Liver (tissue), 9 donors: ENCODE data around the gene CYTL1. TPM values are rescaled to one million over a fixed set of nuclear protein-coding genes. Genes with fewer than 3 reads are reported as not detected.

Experiments used
- DNase-seq: peaks from one replicate; pipeline ENCODE4 v3.0.0-alpha.2; 2017; ENCODE audit warnings: low spot score
- H3K27ac ChIP-seq, 2 donors: one replicate each; pipeline ENCODE4 v1.7.0; 2013; ENCODE audit warnings: inconsistent platforms in 2 of 2, low read length in 2 of 2, control low read depth in 1 of 2, low read depth in 1 of 2, mild to moderate bottlenecking in 1 of 2
- H3K27me3 ChIP-seq, 4 donors: one replicate each; pipeline versions ENCODE4 v1.6.1 to v1.7.0; 2013; ENCODE audit warnings: low read length in 3 of 4, inconsistent platforms in 1 of 4, mild to moderate bottlenecking in 1 of 4, moderate library complexity in 1 of 4; ENCODE audit not compliant: control insufficient read depth in 4 of 4, insufficient read depth in 4 of 4
- H3K36me3 ChIP-seq, 4 donors: one replicate each; pipeline versions ENCODE4 v1.6.1 to v1.7.0; 2013; ENCODE audit warnings: low read length in 3 of 4, mild to moderate bottlenecking in 3 of 4, low read depth in 1 of 4, moderate library complexity in 1 of 4; ENCODE audit not compliant: control insufficient read depth in 4 of 4, insufficient read depth in 3 of 4
- H3K4me1 ChIP-seq, 4 donors: one replicate each; pipeline versions ENCODE4 v1.6.1 to v1.7.0; 2013; ENCODE audit warnings: low read length in 3 of 4, mild to moderate bottlenecking in 3 of 4, moderate library complexity in 1 of 4; ENCODE audit not compliant: control insufficient read depth in 4 of 4, insufficient read depth in 4 of 4
- H3K4me3 ChIP-seq, 3 donors: one replicate each; pipeline versions ENCODE4 v1.6.1 to v1.7.0; 2013; ENCODE audit warnings: low read length in 3 of 3, control low read depth in 1 of 3, low read depth in 1 of 3, mild to moderate bottlenecking in 1 of 3
- H3K9ac ChIP-seq, 2 donors: one replicate each; pipeline ENCODE4 v1.7.0; 2013; ENCODE audit warnings: low read length in 2 of 2, mild to moderate bottlenecking in 2 of 2, moderate library complexity in 2 of 2, control low read depth in 1 of 2, low read depth in 1 of 2
- H3K9me3 ChIP-seq, 4 donors: one replicate each; pipeline versions ENCODE4 v1.6.1 to v1.7.0; 2013; ENCODE audit warnings: low read length in 3 of 4; ENCODE audit not compliant: control insufficient read depth in 4 of 4
- EGR1 ChIP-seq, 2 donors: IDR thresholded peaks; 2 replicates each; pipeline ENCODE4 v1.6.1; 2016 to 2018; ENCODE audit warnings: antibody characterized with exemption in 2 of 2, low read depth in 2 of 2
- FOXA1 ChIP-seq: IDR thresholded peaks from 2 replicates; pipeline ENCODE4 v1.6.1; 2016; ENCODE audit warnings: antibody characterized with exemption
- FOXA2 ChIP-seq: IDR thresholded peaks from 2 replicates; pipeline ENCODE4 v1.6.1; 2016; ENCODE audit warnings: antibody characterized with exemption
- GABPA ChIP-seq, 2 donors: IDR thresholded peaks in 1 of 2; conservative IDR thresholded peaks in 1 of 2; 2 replicates each; pipeline ENCODE4 v1.6.1; 2016; ENCODE audit warnings: antibody characterized with exemption in 2 of 2, mild to moderate bottlenecking in 1 of 2, moderate library complexity in 1 of 2
- HNF4A ChIP-seq, 2 donors: conservative IDR thresholded peaks; 2 replicates each; pipeline ENCODE4 v1.6.1; 2016; ENCODE audit warnings: antibody characterized with exemption in 2 of 2, mild to moderate bottlenecking in 2 of 2
- HNF4G ChIP-seq: IDR thresholded peaks from 2 replicates; pipeline ENCODE4 v1.6.1; 2016; ENCODE audit warnings: antibody characterized with exemption
- JUND ChIP-seq, 2 donors: IDR thresholded peaks; 2 replicates each; pipeline ENCODE4 v1.6.1; 2016; ENCODE audit warnings: antibody characterized with exemption in 2 of 2
- NR2F2 ChIP-seq: IDR thresholded peaks from 2 replicates; pipeline ENCODE4 v1.6.1; 2016; ENCODE audit warnings: antibody characterized with exemption
- RAD21 ChIP-seq, 2 donors: IDR thresholded peaks; 2 replicates each; pipeline ENCODE4 v1.6.1; 2016; ENCODE audit warnings: antibody characterized with exemption in 2 of 2, mild to moderate bottlenecking in 2 of 2
- RXRA ChIP-seq, 2 donors: IDR thresholded peaks; 2 replicates each; pipeline ENCODE4 v1.6.1; 2017 to 2018; ENCODE audit warnings: antibody characterized with exemption in 2 of 2, mild to moderate bottlenecking in 1 of 2
- SP1 ChIP-seq: IDR thresholded peaks from 2 replicates; pipeline ENCODE4 v1.6.1; 2018; ENCODE audit warnings: antibody characterized with exemption, mild to moderate bottlenecking
- TAF1 ChIP-seq: conservative IDR thresholded peaks from 2 replicates; pipeline ENCODE4 v1.6.1; 2016; ENCODE audit warnings: antibody characterized with exemption, mild to moderate bottlenecking
- YY1 ChIP-seq: IDR thresholded peaks from 2 replicates; pipeline ENCODE4 v1.6.1; 2016; ENCODE audit warnings: antibody characterized with exemption, mild to moderate bottlenecking
- polyA plus RNA-seq, 2 donors: library from polyadenylated mRNA; stranded (reverse) in 1 of 2; unstranded in 1 of 2; fragments of 200-250 nt in 1 of 2; fragments of >200 nt in 1 of 2; fragmentation: Nextera tagmentation in 1 of 2; extraction: Ambion mirVana in 1 of 2; gene quantifications; one replicate each; pipeline versions ENCODE4 v1.2.1 to v1.2.3, GENCODE V29; 2013 to 2015
- total RNA-seq, 2 donors: library from RNA; depleted of rRNA; stranded (reverse); fragments of >200 nt; gene quantifications; one replicate each; pipeline ENCODE4 v1.2.3, GENCODE V29; 2014
- TF ChIP-seq, protein P1 (sequence below): IDR thresholded peaks from 2 replicates; pipeline ENCODE4 v1.6.1; 2016; ENCODE audit warnings: antibody characterized with exemption
- TF ChIP-seq, protein P2 (sequence below): IDR thresholded peaks from 2 replicates; pipeline ENCODE4 v1.6.1; 2016; ENCODE audit warnings: antibody characterized with exemption
- TF ChIP-seq, protein P3 (sequence below): IDR thresholded peaks from 2 replicates; pipeline ENCODE4 v1.6.1; 2016; ENCODE audit warnings: antibody characterized with exemption
- TF ChIP-seq, protein P4 (sequence below): IDR thresholded peaks from 2 replicates; pipeline ENCODE4 v1.6.1; 2016; ENCODE audit warnings: antibody characterized with exemption, mild to moderate bottlenecking
- TF ChIP-seq, protein P5 (sequence below): fragments of 150-350 bp; IDR thresholded peaks from 2 replicates; pipeline ENCODE4 v1.5.1; 2017; ENCODE audit warnings: improper control_type of control experiment, low read depth, low read length; ENCODE audit not compliant: missing input control
- donor health status: healthy.
- donor health status: healthy.
- donor health status: healthy.
- donor health status: healthy.
- donor health status: healthy.

The CYTL1 gene
- total and polyA plus RNA-seq, 4 donors = 0.13 to 4.6 TPM; not detected in 2

DNA sequence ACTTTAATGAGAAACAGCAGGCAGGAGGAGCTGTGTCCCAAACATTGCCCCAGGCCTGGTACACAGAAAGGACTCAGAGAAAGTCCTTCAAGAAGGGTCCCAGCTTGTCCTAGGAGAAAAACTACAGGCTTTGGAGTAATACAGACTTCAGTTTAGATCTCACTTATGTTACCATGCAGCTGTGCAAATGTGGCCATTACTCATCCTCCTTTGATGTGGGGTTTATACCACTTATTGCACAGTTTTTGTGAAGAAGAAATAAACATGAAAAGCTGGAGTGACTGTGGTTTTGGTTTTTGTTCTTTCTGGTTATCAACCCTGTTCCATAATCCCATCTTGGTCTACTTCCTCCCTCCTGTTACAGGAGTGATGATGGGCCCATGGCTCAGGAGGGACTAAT lies 8.1 kb upstream of the CYTL1 start:
- H3K4me1 ChIP-seq = no peaks in the 10 kb centered on the region
- no peak for DNase-seq
- H3K4me3 ChIP-seq = no peak overlapping the region
- no peaks in the 10 kb centered on the region for H3K36me3 ChIP-seq
- peaks cover 0 to 4% (median 0%) of the 10 kb centered on the region in 4 donors for H3K27me3 ChIP-seq
- no peak overlapping the region for H3K27ac ChIP-seq
- H3K9ac ChIP-seq = no peak overlapping the region
- TF ChIP-seq SP1 = no peak
- TF ChIP-seq NR2F2 = no peak
- TF ChIP-seq JUND (IDR thresholded peaks at IDR 0.05) = no peak
- no peak for TF ChIP-seq HNF4G
- no peak for TF ChIP-seq RAD21 (IDR thresholded peaks at IDR 0.05)
- TF ChIP-seq, protein P1, sequence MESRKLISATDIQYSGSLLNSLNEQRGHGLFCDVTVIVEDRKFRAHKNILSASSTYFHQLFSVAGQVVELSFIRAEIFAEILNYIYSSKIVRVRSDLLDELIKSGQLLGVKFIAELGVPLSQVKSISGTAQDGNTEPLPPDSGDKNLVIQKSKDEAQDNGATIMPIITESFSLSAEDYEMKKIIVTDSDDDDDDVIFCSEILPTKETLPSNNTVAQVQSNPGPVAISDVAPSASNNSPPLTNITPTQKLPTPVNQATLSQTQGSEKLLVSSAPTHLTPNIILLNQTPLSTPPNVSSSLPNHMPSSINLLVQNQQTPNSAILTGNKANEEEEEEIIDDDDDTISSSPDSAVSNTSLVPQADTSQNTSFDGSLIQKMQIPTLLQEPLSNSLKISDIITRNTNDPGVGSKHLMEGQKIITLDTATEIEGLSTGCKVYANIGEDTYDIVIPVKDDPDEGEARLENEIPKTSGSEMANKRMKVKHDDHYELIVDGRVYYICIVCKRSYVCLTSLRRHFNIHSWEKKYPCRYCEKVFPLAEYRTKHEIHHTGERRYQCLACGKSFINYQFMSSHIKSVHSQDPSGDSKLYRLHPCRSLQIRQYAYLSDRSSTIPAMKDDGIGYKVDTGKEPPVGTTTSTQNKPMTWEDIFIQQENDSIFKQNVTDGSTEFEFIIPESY = no peak
- TF ChIP-seq, protein P2, sequence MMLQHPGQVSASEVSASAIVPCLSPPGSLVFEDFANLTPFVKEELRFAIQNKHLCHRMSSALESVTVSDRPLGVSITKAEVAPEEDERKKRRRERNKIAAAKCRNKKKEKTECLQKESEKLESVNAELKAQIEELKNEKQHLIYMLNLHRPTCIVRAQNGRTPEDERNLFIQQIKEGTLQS = no peak
- TF ChIP-seq, protein P3, sequence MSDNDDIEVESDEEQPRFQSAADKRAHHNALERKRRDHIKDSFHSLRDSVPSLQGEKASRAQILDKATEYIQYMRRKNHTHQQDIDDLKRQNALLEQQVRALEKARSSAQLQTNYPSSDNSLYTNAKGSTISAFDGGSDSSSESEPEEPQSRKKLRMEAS = no peak
- no peak for TF ChIP-seq EGR1 (IDR thresholded peaks at IDR 0.05; ENCODE audit: low read depth in 2 of 2)
- TF ChIP-seq, protein P4, sequence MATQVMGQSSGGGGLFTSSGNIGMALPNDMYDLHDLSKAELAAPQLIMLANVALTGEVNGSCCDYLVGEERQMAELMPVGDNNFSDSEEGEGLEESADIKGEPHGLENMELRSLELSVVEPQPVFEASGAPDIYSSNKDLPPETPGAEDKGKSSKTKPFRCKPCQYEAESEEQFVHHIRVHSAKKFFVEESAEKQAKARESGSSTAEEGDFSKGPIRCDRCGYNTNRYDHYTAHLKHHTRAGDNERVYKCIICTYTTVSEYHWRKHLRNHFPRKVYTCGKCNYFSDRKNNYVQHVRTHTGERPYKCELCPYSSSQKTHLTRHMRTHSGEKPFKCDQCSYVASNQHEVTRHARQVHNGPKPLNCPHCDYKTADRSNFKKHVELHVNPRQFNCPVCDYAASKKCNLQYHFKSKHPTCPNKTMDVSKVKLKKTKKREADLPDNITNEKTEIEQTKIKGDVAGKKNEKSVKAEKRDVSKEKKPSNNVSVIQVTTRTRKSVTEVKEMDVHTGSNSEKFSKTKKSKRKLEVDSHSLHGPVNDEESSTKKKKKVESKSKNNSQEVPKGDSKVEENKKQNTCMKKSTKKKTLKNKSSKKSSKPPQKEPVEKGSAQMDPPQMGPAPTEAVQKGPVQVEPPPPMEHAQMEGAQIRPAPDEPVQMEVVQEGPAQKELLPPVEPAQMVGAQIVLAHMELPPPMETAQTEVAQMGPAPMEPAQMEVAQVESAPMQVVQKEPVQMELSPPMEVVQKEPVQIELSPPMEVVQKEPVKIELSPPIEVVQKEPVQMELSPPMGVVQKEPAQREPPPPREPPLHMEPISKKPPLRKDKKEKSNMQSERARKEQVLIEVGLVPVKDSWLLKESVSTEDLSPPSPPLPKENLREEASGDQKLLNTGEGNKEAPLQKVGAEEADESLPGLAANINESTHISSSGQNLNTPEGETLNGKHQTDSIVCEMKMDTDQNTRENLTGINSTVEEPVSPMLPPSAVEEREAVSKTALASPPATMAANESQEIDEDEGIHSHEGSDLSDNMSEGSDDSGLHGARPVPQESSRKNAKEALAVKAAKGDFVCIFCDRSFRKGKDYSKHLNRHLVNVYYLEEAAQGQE = no peak
- TF ChIP-seq FOXA2 = no peak
- no peak for TF ChIP-seq YY1
- TF ChIP-seq GABPA (IDR thresholded peaks at IDR 0.05 in 1 of 2, conservative IDR thresholded peaks at IDR 0.05 in 1 of 2) = no peak
- TF ChIP-seq, protein P5, sequence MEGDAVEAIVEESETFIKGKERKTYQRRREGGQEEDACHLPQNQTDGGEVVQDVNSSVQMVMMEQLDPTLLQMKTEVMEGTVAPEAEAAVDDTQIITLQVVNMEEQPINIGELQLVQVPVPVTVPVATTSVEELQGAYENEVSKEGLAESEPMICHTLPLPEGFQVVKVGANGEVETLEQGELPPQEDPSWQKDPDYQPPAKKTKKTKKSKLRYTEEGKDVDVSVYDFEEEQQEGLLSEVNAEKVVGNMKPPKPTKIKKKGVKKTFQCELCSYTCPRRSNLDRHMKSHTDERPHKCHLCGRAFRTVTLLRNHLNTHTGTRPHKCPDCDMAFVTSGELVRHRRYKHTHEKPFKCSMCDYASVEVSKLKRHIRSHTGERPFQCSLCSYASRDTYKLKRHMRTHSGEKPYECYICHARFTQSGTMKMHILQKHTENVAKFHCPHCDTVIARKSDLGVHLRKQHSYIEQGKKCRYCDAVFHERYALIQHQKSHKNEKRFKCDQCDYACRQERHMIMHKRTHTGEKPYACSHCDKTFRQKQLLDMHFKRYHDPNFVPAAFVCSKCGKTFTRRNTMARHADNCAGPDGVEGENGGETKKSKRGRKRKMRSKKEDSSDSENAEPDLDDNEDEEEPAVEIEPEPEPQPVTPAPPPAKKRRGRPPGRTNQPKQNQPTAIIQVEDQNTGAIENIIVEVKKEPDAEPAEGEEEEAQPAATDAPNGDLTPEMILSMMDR = no peak
- TF ChIP-seq HNF4A (conservative IDR thresholded peaks at IDR 0.05) = no peak
- TF ChIP-seq TAF1 = no peak
- TF ChIP-seq FOXA1 = no peak
- no peak for TF ChIP-seq RXRA (IDR thresholded peaks at IDR 0.05)
- H3K9me3 ChIP-seq = no peaks in the 10 kb centered on the region
